Ascending aorta (tissue), 2 donors: ENCODE data around the gene RASL10A. TPM values are rescaled to one million over a fixed set of nuclear protein-coding genes. Genes with fewer than 3 reads are reported as not detected.

Experiments used
- DNase-seq, 2 donors: peaks; one replicate each; pipeline ENCODE4 v3.0.0-alpha.2; 2019; ENCODE audit warnings: low spot score in 2 of 2
- H3K27ac ChIP-seq, 2 donors: fragments of 200-600 bp; sonication (generic); one replicate each; pipeline ENCODE4 v1.5.1; 2016 to 2017; ENCODE audit warnings: mild to moderate bottlenecking in 1 of 2
- H3K27me3 ChIP-seq: fragments of 200-600 bp; sonication (generic); one replicate; pipeline ENCODE4 v1.5.1; 2017
- H3K36me3 ChIP-seq, 2 donors: fragments of 200-600 bp; sonication (generic); one replicate each; pipeline ENCODE4 v1.5.1; 2016
- H3K4me1 ChIP-seq, 2 donors: fragments of 200-600 bp; sonication (generic); one replicate each; pipeline ENCODE4 v1.5.1; 2016 to 2017; ENCODE audit warnings: mild to moderate bottlenecking in 1 of 2
- H3K4me3 ChIP-seq, 2 donors: fragments of 200-600 bp; sonication (generic); one replicate each; pipeline ENCODE4 v1.5.1; 2016 to 2017; ENCODE audit warnings: mild to moderate bottlenecking in 1 of 2
- H3K9me3 ChIP-seq, 2 donors: fragments of 200-600 bp; sonication (generic); one replicate each; pipeline ENCODE4 v1.5.1; 2016
- intact Hi-C: fragments of 100-400 bp; cut with DNase I; formaldehyde crosslinking; loops from one replicate; pipeline ENCODE4 v1.15.1; 2023
- total RNA-seq: library from RNA; depleted of rRNA; stranded (reverse); fragments of >200 nt; gene quantifications from one replicate; pipeline ENCODE4 v1.1.0, GENCODE V29; 2016
- TF ChIP-seq, protein P1 (sequence below), 3 experiments: fragments of 200-600 bp in 2 of 3; fragments of 450-650 bp in 1 of 3; sonication (generic) in 2 of 3; IDR thresholded peaks; one replicate each; pipeline ENCODE4 v1.5.1; 2016 to 2019; ENCODE audit warnings: antibody characterized with exemption in 3 of 3, mild to moderate bottlenecking in 1 of 3, moderate library complexity in 1 of 3

The RASL10A gene
- total RNA-seq, 1 donor from 2014 or later, result not detected

DNA sequence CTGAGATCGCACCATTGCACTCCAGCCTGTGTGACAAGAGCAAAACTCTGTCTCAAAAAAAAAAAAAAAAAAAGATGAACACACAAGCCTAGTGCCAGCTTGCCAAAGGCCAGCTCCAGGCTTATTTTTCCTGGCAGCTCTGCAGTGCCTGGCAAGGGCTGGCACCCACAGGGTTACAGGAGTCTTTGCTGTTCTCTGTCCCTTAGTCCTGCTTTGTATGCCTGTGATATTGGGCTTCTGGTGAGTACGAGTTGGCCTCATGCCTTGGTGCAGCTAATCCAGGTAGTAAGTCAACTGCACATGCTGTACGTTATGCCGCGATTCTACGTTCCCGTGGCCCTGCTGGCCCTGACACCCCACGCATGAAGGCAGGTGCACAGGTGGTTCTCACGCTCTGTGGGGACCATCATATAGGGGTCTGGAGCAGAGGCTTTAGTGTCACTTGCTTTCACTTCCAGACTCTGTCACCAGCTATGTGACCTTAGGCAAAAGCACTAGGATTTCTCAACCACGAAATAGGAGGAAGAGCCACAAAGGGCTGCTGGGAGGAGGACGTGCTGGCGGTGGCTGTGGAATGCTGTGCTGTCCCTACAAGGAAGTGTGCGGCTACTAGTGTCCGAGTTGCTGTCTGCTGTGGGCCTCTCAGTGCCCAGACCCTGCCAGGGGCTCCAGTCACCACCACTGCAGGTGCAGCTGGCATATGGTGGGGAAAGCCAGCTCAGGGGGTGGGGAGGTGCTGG lies 21.4 kb upstream of the RASL10A start:
- H3K9me3 ChIP-seq, result no peaks in the 10 kb centered on the region
- no peak overlapping the region for H3K4me3 ChIP-seq
- H3K27ac ChIP-seq, result no peak overlapping the region
- H3K36me3 ChIP-seq, result peaks cover 64 to 90% of the 10 kb centered on the region in 2 donors
- DNase-seq, result no peak
- intact Hi-C loops, result no loop called here
- TF ChIP-seq, protein P1, sequence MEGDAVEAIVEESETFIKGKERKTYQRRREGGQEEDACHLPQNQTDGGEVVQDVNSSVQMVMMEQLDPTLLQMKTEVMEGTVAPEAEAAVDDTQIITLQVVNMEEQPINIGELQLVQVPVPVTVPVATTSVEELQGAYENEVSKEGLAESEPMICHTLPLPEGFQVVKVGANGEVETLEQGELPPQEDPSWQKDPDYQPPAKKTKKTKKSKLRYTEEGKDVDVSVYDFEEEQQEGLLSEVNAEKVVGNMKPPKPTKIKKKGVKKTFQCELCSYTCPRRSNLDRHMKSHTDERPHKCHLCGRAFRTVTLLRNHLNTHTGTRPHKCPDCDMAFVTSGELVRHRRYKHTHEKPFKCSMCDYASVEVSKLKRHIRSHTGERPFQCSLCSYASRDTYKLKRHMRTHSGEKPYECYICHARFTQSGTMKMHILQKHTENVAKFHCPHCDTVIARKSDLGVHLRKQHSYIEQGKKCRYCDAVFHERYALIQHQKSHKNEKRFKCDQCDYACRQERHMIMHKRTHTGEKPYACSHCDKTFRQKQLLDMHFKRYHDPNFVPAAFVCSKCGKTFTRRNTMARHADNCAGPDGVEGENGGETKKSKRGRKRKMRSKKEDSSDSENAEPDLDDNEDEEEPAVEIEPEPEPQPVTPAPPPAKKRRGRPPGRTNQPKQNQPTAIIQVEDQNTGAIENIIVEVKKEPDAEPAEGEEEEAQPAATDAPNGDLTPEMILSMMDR (IDR thresholded peaks at IDR 0.05), result no peak
- no peaks in the 10 kb centered on the region for H3K4me1 ChIP-seq
- no peaks in the 10 kb centered on the region for H3K27me3 ChIP-seq

GRCh38 chr22:29335656-29336055 lies 20.2 kb upstream of the RASL10A start:
- intact Hi-C loops, result no loop called here
- no peaks in the 10 kb centered on the region for H3K4me1 ChIP-seq
- no peak overlapping the region for H3K27ac ChIP-seq
- H3K4me3 ChIP-seq, result no peak overlapping the region
- TF ChIP-seq, protein P1 (IDR thresholded peaks at IDR 0.05), result no peak
- peaks cover 55 to 90% of the 10 kb centered on the region in 2 donors for H3K36me3 ChIP-seq
- no peaks in the 10 kb centered on the region for H3K9me3 ChIP-seq
- no peaks in the 10 kb centered on the region for H3K27me3 ChIP-seq
- DNase-seq, result no peak

GRCh38 chr22:29334696-29335344 lies 19.3 kb upstream of the RASL10A start:
- intact Hi-C loops, result no loop called here

GRCh38 chr22:29334148-29334547 lies 18.7 kb upstream of the RASL10A start:
- Histone ChIP-seq H3K4me3 (no peak overlapping the region), H3K36me3 (peaks cover 50 to 90% of the 10 kb centered on the region in 2 donors), H3K9me3 (no peaks in the 10 kb centered on the region), H3K4me1 (no peaks in the 10 kb centered on the region), H3K27me3 (no peaks in the 10 kb centered on the region), H3K27ac (no peak overlapping the region)
- intact Hi-C loops, result no loop called here
- TF ChIP-seq, protein P1 (IDR thresholded peaks at IDR 0.05), result no peak
- DNase-seq, result no peak

More at GRCh38 chr22:29334696-29335344, 19.3 kb upstream of the RASL10A start:
- no peak overlapping the region for H3K27ac ChIP-seq
- TF ChIP-seq, protein P1 (IDR thresholded peaks at IDR 0.05), result no peak
- no peak for DNase-seq
- no peaks in the 10 kb centered on the region for H3K4me1 ChIP-seq
- no peaks in the 10 kb centered on the region for H3K9me3 ChIP-seq
- peaks cover 53 to 90% of the 10 kb centered on the region in 2 donors for H3K36me3 ChIP-seq
- no peaks in the 10 kb centered on the region for H3K27me3 ChIP-seq
- no peak overlapping the region for H3K4me3 ChIP-seq

GRCh38 chr22:29332886-29333496 lies 17.5 kb upstream of the RASL10A start:
- peaks cover 52 to 90% of the 10 kb centered on the region in 2 donors for H3K36me3 ChIP-seq
- H3K4me1 ChIP-seq, result no peaks in the 10 kb centered on the region
- H3K4me3 ChIP-seq, result no peak overlapping the region
- TF ChIP-seq, protein P1 (IDR thresholded peaks at IDR 0.05), result no peak
- no peaks in the 10 kb centered on the region for H3K27me3 ChIP-seq
- intact Hi-C loops, result no loop called here
- H3K27ac ChIP-seq, result no peak overlapping the region
- no peaks in the 10 kb centered on the region for H3K9me3 ChIP-seq
- no peak for DNase-seq
